Measurements from ENCODE around the gene UNC80.

DNA sequence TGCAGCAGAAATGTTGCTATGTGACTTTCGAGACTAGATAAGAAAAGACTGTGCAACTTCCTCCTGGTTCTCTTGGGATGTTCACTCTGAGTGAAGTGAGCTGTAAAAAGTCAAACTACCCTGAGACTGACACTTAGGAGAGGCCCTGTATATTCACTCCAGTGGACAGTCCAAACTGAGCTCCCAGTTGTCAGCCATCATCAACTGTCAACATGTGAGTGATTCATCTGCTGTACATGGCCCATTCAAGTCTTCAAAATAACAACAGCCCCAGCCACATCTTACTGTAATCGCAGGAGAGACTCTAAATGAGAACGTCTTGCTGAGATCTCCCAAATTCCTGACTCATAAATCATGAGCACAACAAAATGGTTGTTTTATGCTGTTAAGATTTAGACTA lies 8.5 kb upstream of the UNC80 start:
- TF ChIP-seq ZNF3 (CRISPR knock-in tag; IDR thresholded peaks at IDR 0.05) (no peak), ZNF792 (CRISPR knock-in tag; IDR thresholded peaks at IDR 0.05) (no peak), YY1 (IDR thresholded peaks at IDR 0.05; ENCODE audit: insufficient read depth, insufficient replicate concordance, low read depth, low read length) (no peak), ZNF263 (CRISPR knock-in tag; IDR thresholded peaks at IDR 0.05) (no peak), ZNF530 (CRISPR knock-in tag; IDR thresholded peaks at IDR 0.05; ENCODE audit: low read depth) (no peak), MAFK (conservative IDR thresholded peaks at IDR 0.05 in 1 of 2, IDR thresholded peaks at IDR 0.05 in 1 of 2; ENCODE audit: low read length in 2 of 2) (no peak), PHF20 (CRISPR knock-in tag; IDR thresholded peaks at IDR 0.05) (no peak), PRPF4 (IDR thresholded peaks at IDR 0.05; ENCODE audit: low read depth, low read length, poor library complexity, severe bottlenecking) (no peak), KMT2B (CRISPR knock-in tag; IDR thresholded peaks at IDR 0.05) (no peak), ZC3H4 (CRISPR knock-in tag; IDR thresholded peaks at IDR 0.05; ENCODE audit: borderline replicate concordance) (no peak)
- TF ChIP-seq, protein P1, sequence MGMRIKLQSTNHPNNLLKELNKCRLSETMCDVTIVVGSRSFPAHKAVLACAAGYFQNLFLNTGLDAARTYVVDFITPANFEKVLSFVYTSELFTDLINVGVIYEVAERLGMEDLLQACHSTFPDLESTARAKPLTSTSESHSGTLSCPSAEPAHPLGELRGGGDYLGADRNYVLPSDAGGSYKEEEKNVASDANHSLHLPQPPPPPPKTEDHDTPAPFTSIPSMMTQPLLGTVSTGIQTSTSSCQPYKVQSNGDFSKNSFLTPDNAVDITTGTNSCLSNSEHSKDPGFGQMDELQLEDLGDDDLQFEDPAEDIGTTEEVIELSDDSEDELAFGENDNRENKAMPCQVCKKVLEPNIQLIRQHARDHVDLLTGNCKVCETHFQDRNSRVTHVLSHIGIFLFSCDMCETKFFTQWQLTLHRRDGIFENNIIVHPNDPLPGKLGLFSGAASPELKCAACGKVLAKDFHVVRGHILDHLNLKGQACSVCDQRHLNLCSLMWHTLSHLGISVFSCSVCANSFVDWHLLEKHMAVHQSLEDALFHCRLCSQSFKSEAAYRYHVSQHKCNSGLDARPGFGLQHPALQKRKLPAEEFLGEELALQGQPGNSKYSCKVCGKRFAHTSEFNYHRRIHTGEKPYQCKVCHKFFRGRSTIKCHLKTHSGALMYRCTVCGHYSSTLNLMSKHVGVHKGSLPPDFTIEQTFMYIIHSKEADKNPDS (CRISPR knock-in tag; IDR thresholded peaks at IDR 0.05), result no peak
- TF ChIP-seq, protein P2, sequence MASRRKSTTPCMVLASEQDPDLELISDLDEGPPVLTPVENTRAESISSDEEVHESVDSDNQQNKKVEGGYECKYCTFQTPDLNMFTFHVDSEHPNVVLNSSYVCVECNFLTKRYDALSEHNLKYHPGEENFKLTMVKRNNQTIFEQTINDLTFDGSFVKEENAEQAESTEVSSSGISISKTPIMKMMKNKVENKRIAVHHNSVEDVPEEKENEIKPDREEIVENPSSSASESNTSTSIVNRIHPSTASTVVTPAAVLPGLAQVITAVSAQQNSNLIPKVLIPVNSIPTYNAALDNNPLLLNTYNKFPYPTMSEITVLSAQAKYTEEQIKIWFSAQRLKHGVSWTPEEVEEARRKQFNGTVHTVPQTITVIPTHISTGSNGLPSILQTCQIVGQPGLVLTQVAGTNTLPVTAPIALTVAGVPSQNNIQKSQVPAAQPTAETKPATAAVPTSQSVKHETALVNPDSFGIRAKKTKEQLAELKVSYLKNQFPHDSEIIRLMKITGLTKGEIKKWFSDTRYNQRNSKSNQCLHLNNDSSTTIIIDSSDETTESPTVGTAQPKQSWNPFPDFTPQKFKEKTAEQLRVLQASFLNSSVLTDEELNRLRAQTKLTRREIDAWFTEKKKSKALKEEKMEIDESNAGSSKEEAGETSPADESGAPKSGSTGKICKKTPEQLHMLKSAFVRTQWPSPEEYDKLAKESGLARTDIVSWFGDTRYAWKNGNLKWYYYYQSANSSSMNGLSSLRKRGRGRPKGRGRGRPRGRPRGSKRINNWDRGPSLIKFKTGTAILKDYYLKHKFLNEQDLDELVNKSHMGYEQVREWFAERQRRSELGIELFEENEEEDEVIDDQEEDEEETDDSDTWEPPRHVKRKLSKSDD (CRISPR knock-in tag; IDR thresholded peaks at IDR 0.05; ENCODE audit: low read depth), result no peak
- TF ChIP-seq, protein P3, sequence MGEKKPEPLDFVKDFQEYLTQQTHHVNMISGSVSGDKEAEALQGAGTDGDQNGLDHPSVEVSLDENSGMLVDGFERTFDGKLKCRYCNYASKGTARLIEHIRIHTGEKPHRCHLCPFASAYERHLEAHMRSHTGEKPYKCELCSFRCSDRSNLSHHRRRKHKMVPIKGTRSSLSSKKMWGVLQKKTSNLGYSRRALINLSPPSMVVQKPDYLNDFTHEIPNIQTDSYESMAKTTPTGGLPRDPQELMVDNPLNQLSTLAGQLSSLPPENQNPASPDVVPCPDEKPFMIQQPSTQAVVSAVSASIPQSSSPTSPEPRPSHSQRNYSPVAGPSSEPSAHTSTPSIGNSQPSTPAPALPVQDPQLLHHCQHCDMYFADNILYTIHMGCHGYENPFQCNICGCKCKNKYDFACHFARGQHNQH (CRISPR knock-in tag; IDR thresholded peaks at IDR 0.05), result no peak
- TF ChIP-seq, protein P4, sequence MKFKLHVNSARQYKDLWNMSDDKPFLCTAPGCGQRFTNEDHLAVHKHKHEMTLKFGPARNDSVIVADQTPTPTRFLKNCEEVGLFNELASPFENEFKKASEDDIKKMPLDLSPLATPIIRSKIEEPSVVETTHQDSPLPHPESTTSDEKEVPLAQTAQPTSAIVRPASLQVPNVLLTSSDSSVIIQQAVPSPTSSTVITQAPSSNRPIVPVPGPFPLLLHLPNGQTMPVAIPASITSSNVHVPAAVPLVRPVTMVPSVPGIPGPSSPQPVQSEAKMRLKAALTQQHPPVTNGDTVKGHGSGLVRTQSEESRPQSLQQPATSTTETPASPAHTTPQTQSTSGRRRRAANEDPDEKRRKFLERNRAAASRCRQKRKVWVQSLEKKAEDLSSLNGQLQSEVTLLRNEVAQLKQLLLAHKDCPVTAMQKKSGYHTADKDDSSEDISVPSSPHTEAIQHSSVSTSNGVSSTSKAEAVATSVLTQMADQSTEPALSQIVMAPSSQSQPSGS (CRISPR knock-in tag; IDR thresholded peaks at IDR 0.05), result no peak
